Progenitor cell of endocrine pancreas (in vitro differentiated cells): ENCODE results near the gene SLC30A10. TPM values are rescaled to one million over a fixed set of nuclear protein-coding genes. Genes with fewer than 3 reads are reported as not detected.

ENCODE experiments used
- DNase-seq: peaks from one replicate; pipeline ENCODE4 v3.0.0; 2021; ENCODE audit warnings: low spot score; ENCODE audit not compliant: unreplicated experiment
- H3K27ac Mint-ChIP-seq: 2 replicates; pipeline ENCODE4 v1.8.0; 2021; ENCODE audit warnings: mild to moderate bottlenecking, moderate library complexity, mixed read lengths
- H3K27me3 Mint-ChIP-seq: 2 replicates; pipeline ENCODE4 v1.8.0; 2021; ENCODE audit warnings: mixed read lengths
- H3K36me3 Mint-ChIP-seq: 2 replicates; pipeline ENCODE4 v1.8.0; 2022; ENCODE audit warnings: mixed read lengths; ENCODE audit not compliant: insufficient read depth
- H3K4me1 Mint-ChIP-seq: 2 replicates; pipeline ENCODE4 v1.8.0; 2021; ENCODE audit warnings: low read depth, mixed read lengths
- H3K4me3 Mint-ChIP-seq: 2 replicates; pipeline ENCODE4 v1.8.0; 2021; ENCODE audit warnings: low read depth, mild to moderate bottlenecking, moderate library complexity, mixed read lengths
- H3K9me3 Mint-ChIP-seq: 2 replicates; pipeline ENCODE4 v1.8.0; 2021; ENCODE audit warnings: low read depth, mixed read lengths
- CTCF ChIP-seq: fragments of 200-600 bp; sonication (generic); IDR thresholded peaks from one replicate; pipeline ENCODE4 v1.5.0; 2021; ENCODE audit warnings: antibody characterized with exemption, mild to moderate bottlenecking; ENCODE audit not compliant: unreplicated experiment
- long read RNA-seq: library from polyadenylated mRNA; unstranded; transcript quantifications from one replicate; pipeline ENCODE4 v2.0.0, GENCODE V29; 2020
- total RNA-seq: library from RNA; stranded (reverse); gene quantifications from 2 replicates; pipeline ENCODE4 v1.2.1, GENCODE V29; 2021

Gene SLC30A10
- total RNA-seq: 1.1 and 1.2 TPM in 2 replicates
- long read RNA-seq: 0 reads

GRCh38 chr1:219927956-219928790 lies at the start of gene SLC30A10:
TSS of gene SLC30A10 (minus strand) at chr1:219928557. CDS start at chr1:219928440, 117 bp downstream.
- peak; percentile 28 for DNase-seq
- Mint-ChIP-seq H3K4me1 (peaks cover 3% of the 10 kb centered on the region), H3K4me3 (peak within 1 kb of the TSS; percentile 82), H3K27ac (peak within 1 kb of the TSS; percentile 93), H3K27me3 (peaks cover 31% of the 10 kb centered on the region), H3K36me3 (no peaks in the 10 kb centered on the region), H3K9me3 (no peaks in the 10 kb centered on the region)
- peak; percentile 21 for TF ChIP-seq CTCF

- no peak for TF ChIP-seq CTCF
- DNase-seq: no peak
- Mint-ChIP-seq H3K27ac (no peak overlapping the region), H3K9me3 (no peaks in the 10 kb centered on the region), H3K36me3 (peaks cover 31% of the 10 kb centered on the region), H3K4me1 (no peaks in the 10 kb centered on the region), H3K27me3 (no peaks in the 10 kb centered on the region), H3K4me3 (no peak overlapping the region)
Observed at GRCh38 chr1:219973213-219973612, 44.9 kb upstream of the SLC30A10 start.

- no peak for TF ChIP-seq CTCF
- H3K27me3 Mint-ChIP-seq: no peaks in the 10 kb centered on the region
- H3K9me3 Mint-ChIP-seq: peaks cover 7% of the 10 kb centered on the region
- H3K36me3 Mint-ChIP-seq: peaks cover 20% of the 10 kb centered on the region
- no peak for DNase-seq
- H3K4me1 Mint-ChIP-seq: peaks cover 3% of the 10 kb centered on the region
- H3K4me3 Mint-ChIP-seq: no peak overlapping the region
- H3K27ac Mint-ChIP-seq: no peak overlapping the region
Observed at GRCh38 chr1:219967361-219967760, 39.0 kb upstream of the SLC30A10 start.

GRCh38 chr1:219966071-219966349 lies 37.7 kb upstream of the SLC30A10 start:
- peaks cover 3% of the 10 kb centered on the region for H3K4me1 Mint-ChIP-seq
- no peak overlapping the region for H3K4me3 Mint-ChIP-seq
- no peak for DNase-seq
- H3K36me3 Mint-ChIP-seq: peaks cover 20% of the 10 kb centered on the region
- TF ChIP-seq CTCF: no peak
- H3K27ac Mint-ChIP-seq: no peak overlapping the region
- peaks cover 7% of the 10 kb centered on the region for H3K9me3 Mint-ChIP-seq
- no peaks in the 10 kb centered on the region for H3K27me3 Mint-ChIP-seq

GRCh38 chr1:219965285-219966070 lies 37.1 kb upstream of the SLC30A10 start:
- no peak for TF ChIP-seq CTCF
- no peak overlapping the region for H3K27ac Mint-ChIP-seq
- H3K27me3 Mint-ChIP-seq: no peaks in the 10 kb centered on the region
- H3K36me3 Mint-ChIP-seq: peaks cover 20% of the 10 kb centered on the region
- peaks cover 3% of the 10 kb centered on the region for H3K4me1 Mint-ChIP-seq
- H3K4me3 Mint-ChIP-seq: no peak overlapping the region
- H3K9me3 Mint-ChIP-seq: peaks cover 7% of the 10 kb centered on the region
- no peak for DNase-seq
